Measurements from ENCODE around the gene KCNB1. TPM values are rescaled to one million over a fixed set of nuclear protein-coding genes. Genes with fewer than 3 reads are reported as not detected.

Gene KCNB1
- total RNA-seq, 1 experiment from 2014 or later: not detected

GRCh38 chr20:49523767-49524360 lies 41.4 kb upstream of the KCNB1 start:
- no peaks in the 10 kb centered on the region for H3K9me3 Mint-ChIP-seq (ENCODE audit: low read depth, unreplicated experiment)
- intact Hi-C loops (cut with micrococcal nuclease; ENCODE audit: unreplicated experiment): no loop called here
- H3K27me3 Mint-ChIP-seq (ENCODE audit: unreplicated experiment): peaks cover 81% of the 10 kb centered on the region
- no TSS peak for BruUV-seq (replicated peaks)
- DNase-seq: no peak
- no peaks in the 10 kb centered on the region for H3K4me1 Mint-ChIP-seq (ENCODE audit: low read depth, unreplicated experiment)
- no peak overlapping the region for H3K27ac Mint-ChIP-seq (ENCODE audit: unreplicated experiment)
- no peak overlapping the region for H3K4me3 Mint-ChIP-seq (ENCODE audit: low read depth, unreplicated experiment)
- no peaks in the 10 kb centered on the region for H3K36me3 Mint-ChIP-seq (ENCODE audit: insufficient read depth, unreplicated experiment)
- CTCF ChIA-PET: interaction anchor here (0.7 kb wide), 1 partner anchor 251 kb away, joined by 4 read pairs; no protein-coding TSS in a partner anchor
- TF ChIP-seq CTCF (IDR thresholded peaks at IDR 0.05; ENCODE audit: unreplicated experiment): no peak

GRCh38 chr20:49521356-49521755 lies 38.9 kb upstream of the KCNB1 start:
- intact Hi-C loops (cut with micrococcal nuclease; ENCODE audit: unreplicated experiment): no loop called here
- no TSS peak for BruUV-seq (replicated peaks)

GRCh38 chr20:49519777-49520359 lies 37.4 kb upstream of the KCNB1 start:
- DNase-seq: no peak
- intact Hi-C loops (cut with micrococcal nuclease; ENCODE audit: unreplicated experiment): no loop called here
- Mint-ChIP-seq H3K27ac (ENCODE audit: unreplicated experiment) (no peak overlapping the region), H3K9me3 (ENCODE audit: low read depth, unreplicated experiment) (no peaks in the 10 kb centered on the region), H3K4me1 (ENCODE audit: low read depth, unreplicated experiment) (no peaks in the 10 kb centered on the region), H3K36me3 (ENCODE audit: insufficient read depth, unreplicated experiment) (no peaks in the 10 kb centered on the region), H3K27me3 (ENCODE audit: unreplicated experiment) (peaks cover 71% of the 10 kb centered on the region), H3K4me3 (ENCODE audit: low read depth, unreplicated experiment) (no peak overlapping the region)
- CTCF ChIA-PET: interaction anchor here (0.5 to 0.7 kb wide), 2 partner anchors 10 to 399 kb away, joined by 3 to 7 read pairs; no protein-coding TSS in a partner anchor
- no TSS peak for BruUV-seq (replicated peaks)
- TF ChIP-seq CTCF (IDR thresholded peaks at IDR 0.05; ENCODE audit: unreplicated experiment): no peak

More at GRCh38 chr20:49521356-49521755, 38.9 kb upstream of the KCNB1 start:
- H3K27ac Mint-ChIP-seq (ENCODE audit: unreplicated experiment): no peak overlapping the region
- DNase-seq: no peak
- H3K4me1 Mint-ChIP-seq (ENCODE audit: low read depth, unreplicated experiment): no peaks in the 10 kb centered on the region
- no peaks in the 10 kb centered on the region for H3K9me3 Mint-ChIP-seq (ENCODE audit: low read depth, unreplicated experiment)
- no peak overlapping the region for H3K4me3 Mint-ChIP-seq (ENCODE audit: low read depth, unreplicated experiment)
- TF ChIP-seq CTCF (IDR thresholded peaks at IDR 0.05; ENCODE audit: unreplicated experiment): no peak
- CTCF ChIA-PET: interaction anchor here (1.1 kb wide), 1 partner anchor 13 kb away, joined by 4 read pairs; no protein-coding TSS in a partner anchor
- peaks cover 83% of the 10 kb centered on the region for H3K27me3 Mint-ChIP-seq (ENCODE audit: unreplicated experiment)
- no peaks in the 10 kb centered on the region for H3K36me3 Mint-ChIP-seq (ENCODE audit: insufficient read depth, unreplicated experiment)

- Mint-ChIP-seq H3K4me3 (ENCODE audit: low read depth, unreplicated experiment) (no peak overlapping the region), H3K36me3 (ENCODE audit: insufficient read depth, unreplicated experiment) (no peaks in the 10 kb centered on the region), H3K4me1 (ENCODE audit: low read depth, unreplicated experiment) (no peaks in the 10 kb centered on the region), H3K9me3 (ENCODE audit: low read depth, unreplicated experiment) (no peaks in the 10 kb centered on the region), H3K27ac (ENCODE audit: unreplicated experiment) (no peak overlapping the region), H3K27me3 (ENCODE audit: unreplicated experiment) (peaks cover 69% of the 10 kb centered on the region)
- CTCF ChIA-PET: interaction anchor here (0.5 to 0.7 kb wide), 2 partner anchors 10 to 400 kb away, joined by 3 to 7 read pairs; no protein-coding TSS in a partner anchor
- TF ChIP-seq CTCF (IDR thresholded peaks at IDR 0.05; ENCODE audit: unreplicated experiment): no peak
- intact Hi-C loops (cut with micrococcal nuclease; ENCODE audit: unreplicated experiment): no loop called here
- BruUV-seq (replicated peaks): no TSS peak
- no peak for DNase-seq
Observed at GRCh38 chr20:49519212-49519712, 36.8 kb upstream of the KCNB1 start.

Data from Calu3 (cell line).